HepG2 (cell line): ENCODE measurements around the gene COX4I2. TPM values are rescaled to one million over a fixed set of nuclear protein-coding genes. Genes with fewer than 3 reads are reported as not detected.

Experiments used
- ATAC-seq: fragments of 200-7000 bp; cut with Tn5 transposase; 3 replicates; pipeline ENCODE4 v1.9.1; 2020; ENCODE audit warnings: mild to moderate bottlenecking, moderate library complexity
- BruUV-seq: library from RNA; stranded (reverse); fragments of 400-500 nt; replicated peaks from 2 replicates; lab custom pipeline; 2021; lab: Mats Ljungman, UMichigan
- CTCF ChIA-PET: fragments of 300-600 bp; formaldehyde crosslinking; extraction: SDS; loops from one replicate; lab custom pipeline; 2021; ENCODE audit warnings: low total read pairs, inconsistent platforms, low intra/inter-chr PET ratio; lab: Yijun Ruan, JAX
- POLR2A ChIA-PET: fragments of 350-600 bp; sonication (Branson Sonifier 250); formaldehyde crosslinking; loops from one replicate; lab custom pipeline; 2020; ENCODE audit warnings: antibody characterized with exemption, inconsistent platforms; lab: Yijun Ruan, JAX
- DNase-seq: peaks from one replicate; pipeline ENCODE4 v3.0.0-alpha.2; 2015; ENCODE audit warnings: low spot score
- FAIRE-seq: peaks from 3 replicates; lab custom pipeline; 2011; peaks lifted over from hg19 to GRCh38; lab: Jason Lieb, UNC
- H2AFZ ChIP-seq: one replicate; pipeline ENCODE4 v1.6.1; 2011; ENCODE audit warnings: low read length, inconsistent platforms
- H3K27ac ChIP-seq: fragments of 300-600 bp; 3 replicates; pipeline ENCODE4 v1.8.0; 2011; ENCODE audit warnings: mixed run types, mild to moderate bottlenecking, mixed read lengths, low read length, inconsistent platforms; ENCODE audit not compliant: insufficient read depth; ENCODE audit errors: extremely low read length
- H3K27me3 ChIP-seq, 2 experiments: fragments of 200-600 bp in 1 of 2; 2 replicates in 1 of 2; 3 replicates in 1 of 2; pipeline versions ENCODE4 v1.6.0 to v1.8.0; 2011; ENCODE audit warnings: low read length in 2 of 2, mild to moderate bottlenecking in 2 of 2, moderate library complexity in 2 of 2, inconsistent platforms in 1 of 2; ENCODE audit not compliant: insufficient read depth in 2 of 2, control insufficient read depth in 1 of 2
- H3K36me3 ChIP-seq, 2 experiments: fragments of 200-600 bp in 1 of 2; replicated peaks in 1 of 2; 2 replicates in 1 of 2; 3 replicates in 1 of 2; pipeline versions ENCODE4 v1.5.1 to v1.8.0; 2011; ENCODE audit warnings: low read length in 2 of 2, inconsistent platforms in 1 of 2; ENCODE audit not compliant: insufficient read depth in 2 of 2, control insufficient read depth in 1 of 2
- H3K4me1 ChIP-seq: 2 replicates; pipeline ENCODE4 v1.5.1; 2012; ENCODE audit warnings: low read length, inconsistent platforms; ENCODE audit not compliant: insufficient read depth
- H3K4me2 ChIP-seq: 2 replicates; pipeline ENCODE4 v1.6.0; 2011; ENCODE audit warnings: low read depth, low read length, inconsistent platforms
- H3K4me3 ChIP-seq, 3 experiments: fragments of 200-600 bp in 1 of 3; sonication (generic), shearing (Covaris generic) in 1 of 3; replicated peaks in 1 of 3; 2 replicates each; pipeline ENCODE4 v1.5.1; 2011 to 2016; ENCODE audit warnings: low read length in 3 of 3, inconsistent platforms in 2 of 3, low read depth in 2 of 3, mild to moderate bottlenecking in 2 of 3, control low read depth in 1 of 3, mixed read lengths in 1 of 3; ENCODE audit not compliant: insufficient read depth in 1 of 3
- H3K79me2 ChIP-seq: one replicate; pipeline ENCODE4 v1.6.1; 2011; ENCODE audit warnings: low read length, inconsistent platforms; ENCODE audit not compliant: insufficient read depth
- H3K9ac ChIP-seq: 2 replicates; pipeline ENCODE4 v1.6.0; 2011; ENCODE audit warnings: mild to moderate bottlenecking, low read depth, low read length, inconsistent platforms; ENCODE audit not compliant: insufficient read depth
- H3K9me3 ChIP-seq: 2 replicates; pipeline ENCODE4 v1.5.1; 2012; ENCODE audit warnings: mild to moderate bottlenecking, low read length
- H4K20me1 ChIP-seq: 2 replicates; pipeline ENCODE4 v1.6.0; 2011; ENCODE audit warnings: inconsistent platforms, mild to moderate bottlenecking, low read length, moderate library complexity; ENCODE audit not compliant: insufficient read depth
- EEA1 ChIP-seq: sonication (generic); formaldehyde crosslinking; IDR thresholded peaks from 2 replicates; pipeline ENCODE4 v1.5.1; 2020; ENCODE audit warnings: mild to moderate bottlenecking, missing genetic modification reagents, borderline replicate concordance
- FOXA3 ChIP-seq: IDR thresholded peaks from 2 replicates; pipeline ENCODE4 v1.6.1; 2016; ENCODE audit warnings: missing genetic modification reagents, missing compliant biosample characterization
- HDAC2 ChIP-seq: sonication (generic); formaldehyde crosslinking; IDR thresholded peaks from 2 replicates; pipeline ENCODE4 v1.4.0; 2020; ENCODE audit warnings: missing genetic modification reagents
- HNF1B ChIP-seq: sonication (generic); formaldehyde crosslinking; IDR thresholded peaks from 2 replicates; pipeline ENCODE4 v1.5.1; 2020; ENCODE audit warnings: mild to moderate bottlenecking, moderate library complexity, missing genetic modification reagents
- MAFK ChIP-seq, 2 experiments: IDR thresholded peaks in 1 of 2; conservative IDR thresholded peaks in 1 of 2; 2 replicates each; pipeline ENCODE4 v1.6.1; 2011; ENCODE audit warnings: improper control_type of control experiment in 2 of 2, low read length in 2 of 2
- MTF1 ChIP-seq: sonication (generic); formaldehyde crosslinking; IDR thresholded peaks from 2 replicates; pipeline ENCODE4 v1.5.0; 2020; ENCODE audit warnings: missing genetic modification reagents
- MZF1 ChIP-seq: sonication (generic); formaldehyde crosslinking; IDR thresholded peaks from 2 replicates; pipeline ENCODE4 v1.8.1; 2023; ENCODE audit warnings: mild to moderate bottlenecking, missing genetic modification reagents, borderline replicate concordance
- NFAT5 ChIP-seq: sonication (generic); formaldehyde crosslinking; IDR thresholded peaks from 2 replicates; pipeline ENCODE4 v1.4.0; 2020; ENCODE audit warnings: missing genetic modification reagents
- ZBTB20 ChIP-seq: sonication (generic); formaldehyde crosslinking; IDR thresholded peaks from 2 replicates; pipeline ENCODE4 v1.8.1; 2023; ENCODE audit warnings: missing genetic modification reagents, low read depth, mild to moderate bottlenecking, borderline replicate concordance
- ZEB1 ChIP-seq: IDR thresholded peaks from 2 replicates; pipeline ENCODE4 v1.6.1; 2012; ENCODE audit warnings: mild to moderate bottlenecking, low read depth, inconsistent platforms; ENCODE audit not compliant: insufficient replicate concordance
- ZNF337 ChIP-seq: sonication (generic); formaldehyde crosslinking; IDR thresholded peaks from 2 replicates; pipeline ENCODE4 v1.5.1; 2020; ENCODE audit warnings: missing genetic modification reagents, low read depth, mild to moderate bottlenecking, borderline replicate concordance
- ZNF44 ChIP-seq: sonication (generic); formaldehyde crosslinking; IDR thresholded peaks from 2 replicates; pipeline ENCODE4 v1.5.1; 2020; ENCODE audit warnings: mild to moderate bottlenecking, missing genetic modification reagents
- ZNF441 ChIP-seq: sonication (generic); formaldehyde crosslinking; IDR thresholded peaks from 2 replicates; pipeline ENCODE4 v1.7.0; 2021; ENCODE audit warnings: missing genetic modification reagents, borderline replicate concordance
- ZNF7 ChIP-seq: IDR thresholded peaks from 2 replicates; pipeline ENCODE4 v1.6.1; 2016; ENCODE audit warnings: missing biosample characterization, missing genetic modification reagents
- WGBS: methylation state at CpG from one replicate; pipeline ENCODE4 v1.1.6; 2017; ENCODE audit warnings: low lambda C conversion rate; 5-methylcytosine and 5-hydroxymethylcytosine counted together
- in situ Hi-C: cut with HindIII; loops from 2 replicates; pipeline ENCODE4 v1.10.0; 2017; ENCODE audit warnings: low pct_unique_long_range_greater_than_20kb; ENCODE audit not compliant: extremely low pct_ligation_motif_present
- intact Hi-C: fragments of 100-400 bp; cut with micrococcal nuclease; formaldehyde crosslinking; loops from one replicate; pipeline ENCODE4 v1.10.0; 2022; ENCODE audit not compliant: unreplicated experiment
- polyA plus RNA-seq, 8 experiments: library from polyadenylated mRNA; depleted of rRNA in 3 of 8; stranded (reverse) in 7 of 8; unstranded in 1 of 8; fragments of >200 nt; fragmentation: Illumina TruSeq in 4 of 8; extraction: Trizol in 4 of 8; gene quantifications; 2 replicates each; pipeline versions ENCODE4 v1.2.1 to v1.2.3, GENCODE V29; 2011 to 2016; ENCODE audit warnings: low read depth in 4 of 8, missing spikeins in 1 of 8, mixed read lengths in 1 of 8; ENCODE audit not compliant: insufficient read depth in 1 of 8
- total RNA-seq, 5 experiments: library from RNA; depleted of rRNA; stranded (reverse); fragments of >200 nt; fragmentation: Illumina TruSeq; extraction: Trizol; gene quantifications; 2 replicates each; pipeline ENCODE4 v1.2.3, GENCODE V29; 2016; ENCODE audit warnings: low read depth in 1 of 5

Gene COX4I2
- total and polyA plus RNA-seq, 2 of the 13 experiments (the other 11 are each of a cell fraction or from before 2014, with no cell fraction given) = 1.1 TPM; not detected in 1

GRCh38 chr20:31590717-31591225 is 46.9 kb upstream of the COX4I2 start (continued):
- TF ChIP-seq NFAT5 (CRISPR knock-in tag) = no peak
- TF ChIP-seq ZEB1 = no peak
- TF ChIP-seq MTF1 (CRISPR knock-in tag) = no peak
- TF ChIP-seq ZNF7 (CRISPR knock-in tag) = no peak

GRCh38 chr20:31593221-31594001 is 44.3 kb upstream of the COX4I2 start:
- H3K4me2 ChIP-seq = peak overlapping the region; percentile 78
- H3K9ac ChIP-seq = peak overlapping the region; percentile 78
- in situ Hi-C loops (no loop called here), intact Hi-C loops (loop anchor here (1.0 to 2.0 kb wide), 2 partner anchors 17 to 24 kb away; no protein-coding TSS in a partner anchor)
- no peak overlapping the region for H2AFZ ChIP-seq
- no peaks in the 10 kb centered on the region for H3K36me3 ChIP-seq
- ChIA-PET CTCF (interaction anchor here (1.0 to 1.4 kb wide), 2 partner anchors 18 to 24 kb away, joined by 3 to 11 read pairs; no protein-coding TSS in a partner anchor), POLR2A (interaction anchor here (0.6 to 12.7 kb wide), 9 partner anchors 12 to 71 kb away, joined by 3 to 362 read pairs (median 7); partner anchors contain the start of gene ID1)
- peaks cover 80% of the 10 kb centered on the region for H3K4me1 ChIP-seq
- peak; percentile 95 for DNase-seq
- H3K27ac ChIP-seq = peak overlapping the region; percentile 90
- 22% methylated on average over 8 of the region's 11 CpGs for WGBS
- no peaks in the 10 kb centered on the region; a peak in 1 of 5 replicates for H3K27me3 ChIP-seq
- ATAC-seq = peak; percentile 61
- BruUV-seq = no TSS peak
- H4K20me1 ChIP-seq = no peaks in the 10 kb centered on the region
- H3K4me3 ChIP-seq = peak overlapping the region; percentile 48 to 74 (median 63)
- FAIRE-seq = no peak
- H3K79me2 ChIP-seq = peaks cover 17% of the 10 kb centered on the region
- no peaks in the 10 kb centered on the region for H3K9me3 ChIP-seq
- TF ChIP-seq FOXA3 (CRISPR knock-in tag) (peak; percentile 46), HDAC2 (CRISPR knock-in tag) (peak; percentile 14; the same call in 1 of the 2 replicates), EEA1 (CRISPR knock-in tag) (peak; percentile 78; the same call in 1 of the 2 replicates), ZBTB20 (0 out of 2 replicates have a peak, but pooled peaks have one; percentile 62), ZNF337 (CRISPR knock-in tag) (0 out of 2 replicates have a peak, but pooled peaks have one; percentile 29), MAFK (conservative IDR thresholded peaks at IDR 0.05 in 1 of 2, IDR thresholded peaks at IDR 0.05 in 1 of 2; ENCODE audit: low read length in 2 of 2) (peak; percentile 20 to 59; a peak in 2 of 4 replicates), ZNF441 (CRISPR knock-in tag) (0 out of 2 replicates have a peak, but pooled peaks have one; percentile 11), MZF1 (CRISPR knock-in tag) (no peak; the same call in 1 of the 2 replicates), ZNF44 (CRISPR knock-in tag) (0 out of 2 replicates have a peak, but pooled peaks have one; percentile 26), HNF1B (CRISPR knock-in tag) (peak; percentile 20; the same call in 1 of the 2 replicates)
